Activated CD4-positive, alpha-beta T cell treated with anti-CD3 and anti-CD28 coated beads, Interleukin-2, amount 10 ng/mL, durations not matched to agents 7 days and 5 days (primary cell): Measurements from ENCODE around the gene PDE6H. TPM values are rescaled to one million over a fixed set of nuclear protein-coding genes. Genes with fewer than 3 reads are reported as not detected.
A peak's percentile ranks its signal among the peaks of the same experiment; 100 is the strongest.

Source experiments
- CTCF ChIA-PET: fragments of 350-600 bp; sonication (Branson Sonifier 250); formaldehyde crosslinking; loops from one replicate; lab custom pipeline; 2021; ENCODE audit warnings: antibody characterized with exemption; lab: Charles Lee
- POLR2A ChIA-PET: fragments of 350-600 bp; sonication (Branson Sonifier 250); formaldehyde crosslinking; loops from one replicate; lab custom pipeline; 2021; ENCODE audit warnings: antibody characterized with exemption; lab: Charles Lee
- DNase-seq: peaks from one replicate; pipeline ENCODE4 v3.0.0-alpha.2; 2020
- H3K27ac Mint-ChIP-seq: one replicate; pipeline ENCODE4 v1.8.0; 2021; ENCODE audit warnings: mild to moderate bottlenecking, moderate library complexity, mixed read lengths
- H3K27me3 Mint-ChIP-seq: one replicate; pipeline ENCODE4 v1.8.0; 2021; ENCODE audit warnings: mixed read lengths
- H3K36me3 Mint-ChIP-seq: one replicate; pipeline ENCODE4 v1.8.0; 2021; ENCODE audit warnings: low read depth, mixed read lengths
- H3K4me1 Mint-ChIP-seq: one replicate; pipeline ENCODE4 v1.8.0; 2021; ENCODE audit warnings: mixed read lengths
- H3K4me3 Mint-ChIP-seq: one replicate; pipeline ENCODE4 v1.8.0; 2021; ENCODE audit warnings: mild to moderate bottlenecking, moderate library complexity, mixed read lengths
- H3K9me3 Mint-ChIP-seq: one replicate; pipeline ENCODE4 v1.8.0; 2021; ENCODE audit warnings: mixed read lengths
- total RNA-seq, 2 experiments: library from RNA; stranded (reverse); gene quantifications; one replicate each; pipeline ENCODE4 v1.2.3, GENCODE V29; 2021

Gene PDE6H
- total RNA-seq, 2 experiments from 2014 or later: not detected

DNA sequence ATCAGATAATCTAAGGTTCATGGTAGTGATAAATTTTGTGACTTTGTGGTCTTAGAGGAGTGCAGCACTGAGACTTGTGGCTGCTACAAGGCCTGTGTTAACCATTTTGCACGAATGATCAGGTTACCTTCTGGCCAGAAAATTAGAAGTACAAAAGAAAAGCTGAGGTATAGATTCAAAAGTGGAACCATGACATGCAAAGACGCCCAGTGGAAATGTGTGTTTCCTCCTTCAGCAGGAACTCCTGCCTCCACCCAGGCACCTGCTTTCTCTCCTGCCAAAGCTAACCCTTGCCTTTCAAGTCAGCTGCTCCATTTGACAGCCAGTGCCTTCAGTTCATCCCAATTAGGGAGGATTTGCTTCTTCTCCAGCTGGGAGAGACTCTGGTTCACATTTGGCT lies 10.1 kb downstream of the PDE6H start:
- CTCF ChIA-PET: interaction anchor here (0.6 to 1.1 kb wide), 2 partner anchors 45 to 601 kb away, joined by 3 to 4 read pairs; partner anchors contain the start of gene ERP27
- no peak for DNase-seq
- peak overlapping the region; percentile 80 for H3K27ac Mint-ChIP-seq
- H3K4me3 Mint-ChIP-seq: no peak overlapping the region
- H3K36me3 Mint-ChIP-seq: no peaks in the 10 kb centered on the region
- peaks cover 3% of the 10 kb centered on the region for H3K9me3 Mint-ChIP-seq
- peaks cover 65% of the 10 kb centered on the region for H3K4me1 Mint-ChIP-seq
- POLR2A ChIA-PET: no interaction called here
- no peaks in the 10 kb centered on the region for H3K27me3 Mint-ChIP-seq

DNA sequence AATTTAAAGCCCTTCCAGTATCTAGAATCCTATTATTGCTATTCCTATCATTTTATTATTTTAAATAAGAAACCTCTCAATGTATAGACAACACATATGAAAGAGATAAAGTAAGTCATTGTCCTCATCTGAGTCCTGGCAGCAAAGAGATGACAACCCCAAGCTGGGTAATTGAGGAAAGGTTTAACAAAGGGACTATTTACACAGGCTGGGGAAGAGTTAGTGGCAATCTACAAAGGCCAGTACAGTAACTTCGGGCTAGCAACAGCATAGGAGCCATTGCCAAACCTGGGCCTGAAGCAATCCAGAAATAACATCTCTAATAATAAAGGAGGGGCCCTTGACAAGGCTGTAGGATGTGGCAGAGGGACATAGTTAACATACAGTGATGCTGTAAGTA lies 11.2 kb downstream of the PDE6H start:
- Mint-ChIP-seq H3K27me3 (no peaks in the 10 kb centered on the region), H3K4me3 (no peak overlapping the region), H3K36me3 (no peaks in the 10 kb centered on the region), H3K9me3 (peaks cover 3% of the 10 kb centered on the region), H3K4me1 (peaks cover 56% of the 10 kb centered on the region), H3K27ac (no peak overlapping the region)
- ChIA-PET CTCF (interaction anchor here (0.8 to 1.1 kb wide), 3 partner anchors 12 to 46 kb away, joined by 3 to 5 read pairs (median 3); partner anchors contain the start of gene ERP27), POLR2A (no interaction called here)
- DNase-seq: no peak

- POLR2A ChIA-PET: no interaction called here
These were observed 12.0 kb downstream of the PDE6H start for GRCh38 chr12:14984766-14985285.

GRCh38 chr12:14986449-14986848 lies 13.6 kb downstream of the PDE6H start:
- no peak overlapping the region for H3K27ac Mint-ChIP-seq
- H3K4me3 Mint-ChIP-seq: no peak overlapping the region
- H3K27me3 Mint-ChIP-seq: no peaks in the 10 kb centered on the region
- POLR2A ChIA-PET: no interaction called here
- H3K36me3 Mint-ChIP-seq: peaks cover 8% of the 10 kb centered on the region
- H3K9me3 Mint-ChIP-seq: peaks cover 16% of the 10 kb centered on the region
- H3K4me1 Mint-ChIP-seq: peaks cover 37% of the 10 kb centered on the region
- no peak for DNase-seq
- CTCF ChIA-PET: no interaction called here

More at GRCh38 chr12:14984766-14985285, 12.0 kb downstream of the PDE6H start:
- peaks cover 1% of the 10 kb centered on the region for H3K36me3 Mint-ChIP-seq
- peaks cover 6% of the 10 kb centered on the region for H3K9me3 Mint-ChIP-seq
- no peaks in the 10 kb centered on the region for H3K27me3 Mint-ChIP-seq
- DNase-seq: no peak
- peaks cover 53% of the 10 kb centered on the region for H3K4me1 Mint-ChIP-seq
- CTCF ChIA-PET: interaction anchor here (1.0 to 1.5 kb wide), 2 partner anchors 9 to 11 kb away, joined by 5 read pairs; no protein-coding TSS in a partner anchor
- H3K4me3 Mint-ChIP-seq: no peak overlapping the region
- H3K27ac Mint-ChIP-seq: no peak overlapping the region

GRCh38 chr12:14988035-14988434 lies 15.2 kb downstream of the PDE6H start:
- ChIA-PET CTCF (no interaction called here), POLR2A (no interaction called here)
- Mint-ChIP-seq H3K27ac (no peak overlapping the region), H3K36me3 (peaks cover 10% of the 10 kb centered on the region), H3K4me3 (no peak overlapping the region), H3K27me3 (no peaks in the 10 kb centered on the region), H3K9me3 (peaks cover 21% of the 10 kb centered on the region), H3K4me1 (peaks cover 29% of the 10 kb centered on the region)
- DNase-seq: no peak

- Mint-ChIP-seq H3K4me3 (no peak overlapping the region), H3K4me1 (peaks cover 33% of the 10 kb centered on the region), H3K27ac (no peak overlapping the region), H3K9me3 (peaks cover 23% of the 10 kb centered on the region), H3K27me3 (no peaks in the 10 kb centered on the region), H3K36me3 (peaks cover 10% of the 10 kb centered on the region)
- DNase-seq: no peak
- ChIA-PET CTCF (no interaction called here), POLR2A (no interaction called here)
These were observed 16.9 kb downstream of the PDE6H start for GRCh38 chr12:14989790-14990189.

DNA sequence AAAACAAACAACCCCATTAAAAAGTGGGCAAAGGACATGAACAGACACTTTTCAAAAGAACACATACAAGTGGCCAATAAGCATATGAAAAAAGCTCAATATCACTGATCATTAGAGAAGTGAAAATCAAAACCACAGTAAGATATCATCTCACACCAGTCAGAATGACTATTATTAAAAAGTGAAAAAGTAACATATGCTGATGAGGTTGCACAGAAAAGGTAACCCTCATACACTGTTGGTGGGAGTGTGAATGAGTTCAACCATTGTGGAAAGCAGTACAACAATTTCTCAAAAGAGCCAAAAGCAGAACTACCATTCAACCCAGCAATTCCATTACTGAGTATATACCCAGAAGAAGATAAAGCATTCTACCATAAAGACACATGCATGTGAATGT lies 18.2 kb downstream of the PDE6H start:
- Mint-ChIP-seq H3K27ac (no peak overlapping the region), H3K4me3 (no peak overlapping the region), H3K27me3 (no peaks in the 10 kb centered on the region), H3K36me3 (peaks cover 10% of the 10 kb centered on the region), H3K9me3 (peaks cover 23% of the 10 kb centered on the region), H3K4me1 (peaks cover 39% of the 10 kb centered on the region)
- CTCF ChIA-PET: interaction anchor here (1.5 kb wide), 1 partner anchor 10 kb away, joined by 4 read pairs; no protein-coding TSS in a partner anchor
- POLR2A ChIA-PET: no interaction called here
- no peak for DNase-seq

GRCh38 chr12:14992673-14993072 lies 19.8 kb downstream of the PDE6H start:
- Mint-ChIP-seq H3K27ac (no peak overlapping the region), H3K36me3 (peaks cover 10% of the 10 kb centered on the region), H3K4me3 (no peak overlapping the region), H3K4me1 (peaks cover 42% of the 10 kb centered on the region), H3K27me3 (peaks cover 4% of the 10 kb centered on the region), H3K9me3 (peaks cover 23% of the 10 kb centered on the region)
- CTCF ChIA-PET: no interaction called here
- no peak for DNase-seq
- POLR2A ChIA-PET: no interaction called here

- Mint-ChIP-seq H3K9me3 (peaks cover 23% of the 10 kb centered on the region), H3K27me3 (peaks cover 6% of the 10 kb centered on the region), H3K36me3 (peaks cover 10% of the 10 kb centered on the region), H3K27ac (no peak overlapping the region), H3K4me1 (peaks cover 42% of the 10 kb centered on the region), H3K4me3 (no peak overlapping the region)
- CTCF ChIA-PET: interaction anchor here (0.6 kb wide), 1 partner anchor 652 kb away, joined by 3 read pairs; no protein-coding TSS in a partner anchor
- no peak for DNase-seq
- POLR2A ChIA-PET: no interaction called here
These were observed 20.3 kb downstream of the PDE6H start for GRCh38 chr12:14993117-14993516.

DNA sequence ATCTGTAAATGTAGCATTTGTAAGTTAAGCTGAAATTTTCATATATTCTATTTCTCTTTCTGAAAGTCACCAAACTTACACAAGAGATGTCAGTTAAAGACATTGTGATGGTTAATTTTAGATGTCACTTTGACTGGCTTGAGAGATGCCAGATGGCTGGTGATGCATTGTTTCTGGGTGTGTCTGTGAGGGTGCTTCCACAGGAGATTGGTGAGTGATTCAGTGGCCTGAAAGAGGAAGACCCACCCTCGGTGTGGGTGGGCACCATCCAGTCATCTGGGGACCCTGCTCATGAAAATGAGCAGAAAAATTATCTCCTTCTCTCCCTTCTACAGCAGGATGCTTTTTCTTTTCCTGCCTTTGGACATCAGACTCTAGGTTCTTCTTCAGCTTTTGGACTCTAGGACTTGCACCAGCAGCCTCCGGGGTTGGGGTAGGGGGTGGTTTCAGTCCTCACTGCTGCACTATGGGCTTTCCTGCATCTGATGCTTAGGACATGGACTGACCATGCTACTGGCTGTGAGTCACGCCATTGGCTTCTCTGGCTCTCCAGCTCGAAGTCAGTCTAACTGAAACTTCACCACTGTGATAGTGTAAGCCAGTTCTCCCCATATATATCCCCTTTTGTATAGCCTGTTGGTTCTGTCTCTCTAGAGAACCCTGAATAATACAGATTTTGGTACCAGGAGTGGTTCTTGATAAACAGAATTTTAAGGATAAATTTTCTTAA lies 20.9 kb downstream of the PDE6H start:
- Mint-ChIP-seq H3K4me1 (peaks cover 42% of the 10 kb centered on the region), H3K9me3 (peaks cover 23% of the 10 kb centered on the region), H3K27me3 (peaks cover 10% of the 10 kb centered on the region), H3K4me3 (no peak overlapping the region), H3K36me3 (peaks cover 10% of the 10 kb centered on the region), H3K27ac (peak overlapping the region; percentile 72)
- ChIA-PET POLR2A (no interaction called here), CTCF (interaction anchor here (0.6 kb wide), 1 partner anchor 653 kb away, joined by 3 read pairs; no protein-coding TSS in a partner anchor)
- DNase-seq: no peak

GRCh38 chr12:14994610-14995009 lies 21.8 kb downstream of the PDE6H start:
- Mint-ChIP-seq H3K4me3 (no peak overlapping the region), H3K27me3 (peaks cover 14% of the 10 kb centered on the region), H3K4me1 (peaks cover 37% of the 10 kb centered on the region), H3K36me3 (peaks cover 10% of the 10 kb centered on the region), H3K9me3 (peaks cover 23% of the 10 kb centered on the region), H3K27ac (peak overlapping the region; percentile 72)
- POLR2A ChIA-PET: no interaction called here
- DNase-seq: no peak
- CTCF ChIA-PET: interaction anchor here (1.6 to 1.8 kb wide), 5 partner anchors 10 to 160 kb away, joined by 3 to 8 read pairs (median 5); no protein-coding TSS in a partner anchor

DNA sequence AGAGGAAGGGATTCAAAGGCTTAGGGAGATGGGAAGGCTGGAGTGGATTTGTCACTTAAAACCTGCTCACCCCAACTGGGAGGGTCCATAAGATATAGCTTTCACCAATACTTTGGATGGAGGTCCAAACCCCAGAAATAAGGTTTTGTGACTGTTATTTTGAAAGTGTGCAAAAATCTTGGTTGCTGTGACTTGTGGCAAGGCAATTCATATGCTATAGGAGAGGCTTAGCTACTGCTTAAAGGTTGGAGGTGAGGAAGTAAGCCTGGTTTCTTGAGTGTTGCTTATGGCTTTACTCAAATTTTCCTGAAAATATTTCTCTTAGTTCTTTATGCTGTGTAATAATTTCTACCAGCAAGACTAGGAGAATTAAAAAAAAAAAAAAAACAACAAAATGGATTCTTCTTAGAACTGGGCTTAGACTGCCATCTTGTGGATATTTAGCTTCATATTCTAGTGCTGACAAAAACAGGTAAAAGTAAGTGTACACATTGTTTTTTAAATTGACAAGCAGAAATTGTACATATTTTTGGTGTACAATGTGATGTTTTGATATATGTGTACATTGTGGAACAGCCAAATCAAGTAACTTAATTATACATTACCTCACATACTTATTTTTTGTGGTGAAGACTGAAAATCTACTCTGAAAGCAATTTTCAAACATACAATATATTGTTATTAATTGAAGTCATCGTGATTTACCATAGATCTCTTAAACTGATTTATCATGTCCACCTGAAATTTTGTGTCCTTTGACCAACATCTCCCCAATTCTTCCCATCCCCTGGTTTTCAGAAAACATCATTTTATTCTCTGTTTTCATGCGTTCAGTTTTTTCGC lies 23.0 kb downstream of the PDE6H start:
- Mint-ChIP-seq H3K4me3 (no peak overlapping the region), H3K9me3 (peaks cover 14% of the 10 kb centered on the region), H3K36me3 (peaks cover 2% of the 10 kb centered on the region), H3K27ac (peak overlapping the region; percentile 61), H3K4me1 (peaks cover 37% of the 10 kb centered on the region), H3K27me3 (peaks cover 16% of the 10 kb centered on the region)
- CTCF ChIA-PET: interaction anchor here (0.6 to 1.8 kb wide), 23 partner anchors 8 to 368 kb away, joined by 3 to 8 read pairs (median 5); partner anchors contain the start of gene PDE6H
- DNase-seq: no peak
- POLR2A ChIA-PET: interaction anchor here (0.6 kb wide), 1 partner anchor 156 kb away, joined by 3 read pairs; no protein-coding TSS in a partner anchor
